ENCODE results near the gene CDHR1. TPM values are rescaled to one million over a fixed set of nuclear protein-coding genes. Genes with fewer than 3 reads are reported as not detected.

Gene CDHR1
- polyA plus RNA-seq, 3 donors, result 0.54 to 0.73 (median 0.73) TPM

DNA sequence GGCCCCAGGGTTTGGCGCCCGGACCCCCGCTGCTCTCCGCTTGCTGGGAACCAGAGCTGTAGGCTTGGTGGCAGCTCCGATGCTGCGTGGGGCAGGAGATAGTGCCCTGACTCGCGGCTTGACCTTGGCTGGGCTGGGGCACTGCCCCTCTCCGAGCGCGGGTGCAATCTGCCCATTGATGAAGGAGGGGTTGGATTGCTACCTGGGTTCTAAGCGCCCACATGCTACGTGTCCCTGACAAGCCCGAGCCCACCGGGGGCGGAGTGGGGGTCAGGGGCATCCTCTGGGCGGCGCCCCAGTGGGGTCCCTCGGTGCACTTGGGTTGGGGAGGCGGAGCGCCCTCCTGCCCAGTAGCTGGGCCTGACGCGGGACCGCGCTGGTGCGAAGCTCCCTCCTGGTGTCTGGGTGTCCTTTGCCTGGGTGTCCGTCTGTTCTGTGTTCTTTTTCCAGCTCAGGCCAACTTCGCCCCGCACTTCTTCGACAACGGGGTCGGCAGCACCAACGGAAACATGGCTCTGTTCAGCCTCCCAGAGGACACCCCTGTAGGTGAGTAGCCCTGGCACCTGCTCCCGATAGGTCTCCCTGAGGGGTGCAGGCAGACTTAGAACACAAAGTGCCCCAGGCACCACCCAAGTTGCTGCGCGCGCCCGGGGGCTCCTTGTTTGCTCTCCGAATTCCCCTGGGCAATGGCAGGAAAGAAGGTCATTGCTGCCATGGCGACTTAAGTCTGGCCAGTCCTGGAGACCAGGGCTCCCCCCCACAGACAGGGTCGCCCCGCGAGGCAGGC is 900 bp downstream of the CDHR1 start:
- no peak for DNase-seq (ENCODE audit: extremely low read depth in 1 of 11, low read depth in 9 of 11, low spot score in 4 of 11)

GRCh38 chr10:84196083-84196482 is 1.7 kb downstream of the CDHR1 start:
- no peak for DNase-seq (ENCODE audit: extremely low read depth in 1 of 11, low read depth in 9 of 11, low spot score in 4 of 11)

DNA sequence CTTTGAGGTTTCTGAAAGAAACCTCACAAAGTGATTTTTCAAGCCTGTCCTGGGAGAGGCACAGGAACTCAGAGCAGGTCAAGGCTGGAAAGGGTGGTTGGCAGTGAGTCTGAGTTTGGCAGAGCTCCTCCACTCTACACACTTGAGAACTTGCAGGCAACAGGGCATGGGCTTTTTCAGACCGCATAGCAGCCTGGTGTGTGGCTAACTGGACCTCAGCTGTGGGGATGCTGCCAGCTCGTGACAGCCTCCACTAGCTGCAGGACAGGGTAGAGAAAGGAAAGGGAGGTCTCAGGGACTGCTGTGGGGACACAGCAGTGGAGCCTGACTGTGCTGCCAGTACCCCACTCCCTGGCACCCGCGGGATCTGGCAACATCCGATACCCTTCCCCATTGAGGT is 2.6 kb downstream of the CDHR1 start:
- no peak for DNase-seq (ENCODE audit: extremely low read depth in 1 of 11, low read depth in 9 of 11, low spot score in 4 of 11)

DNA sequence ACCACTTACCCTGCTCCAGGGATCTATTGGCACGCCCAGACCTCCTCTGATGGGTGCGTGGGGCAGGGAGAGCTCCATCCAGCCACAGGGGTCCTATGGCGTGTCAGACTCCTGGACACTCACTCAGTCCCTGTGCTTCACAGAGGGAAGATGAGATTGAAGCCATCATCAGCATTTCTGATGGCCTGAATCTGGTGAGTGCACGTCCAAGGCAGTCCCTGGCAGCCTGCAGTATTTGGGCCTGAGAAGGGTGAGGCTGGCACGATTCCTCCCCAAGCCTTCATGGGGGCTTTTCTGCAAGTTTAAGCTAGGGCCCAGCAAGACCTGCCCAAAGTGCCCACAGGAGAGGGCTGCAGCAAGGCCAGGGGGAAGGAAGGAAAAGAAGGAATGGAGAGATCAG is 3.3 kb downstream of the CDHR1 start:
- no peak for DNase-seq (ENCODE audit: extremely low read depth in 1 of 11, low read depth in 9 of 11, low spot score in 4 of 11)

- DNase-seq (ENCODE audit: extremely low read depth in 1 of 11, low read depth in 9 of 11, low spot score in 4 of 11), result no peak
These were observed 4.0 kb downstream of the CDHR1 start for GRCh38 chr10:84198206-84198915.

- no peak for DNase-seq (ENCODE audit: extremely low read depth in 1 of 11, low read depth in 9 of 11, low spot score in 4 of 11)
These were observed 6.4 kb downstream of the CDHR1 start for GRCh38 chr10:84200537-84201243.

GRCh38 chr10:84201244-84201606 is 6.9 kb downstream of the CDHR1 start:
- DNase-seq (ENCODE audit: extremely low read depth in 1 of 11, low read depth in 9 of 11, low spot score in 4 of 11), result no peak

GRCh38 chr10:84201682-84202081 is 7.3 kb downstream of the CDHR1 start:
- no peak for DNase-seq (ENCODE audit: extremely low read depth in 1 of 11, low read depth in 9 of 11, low spot score in 4 of 11)

DNA sequence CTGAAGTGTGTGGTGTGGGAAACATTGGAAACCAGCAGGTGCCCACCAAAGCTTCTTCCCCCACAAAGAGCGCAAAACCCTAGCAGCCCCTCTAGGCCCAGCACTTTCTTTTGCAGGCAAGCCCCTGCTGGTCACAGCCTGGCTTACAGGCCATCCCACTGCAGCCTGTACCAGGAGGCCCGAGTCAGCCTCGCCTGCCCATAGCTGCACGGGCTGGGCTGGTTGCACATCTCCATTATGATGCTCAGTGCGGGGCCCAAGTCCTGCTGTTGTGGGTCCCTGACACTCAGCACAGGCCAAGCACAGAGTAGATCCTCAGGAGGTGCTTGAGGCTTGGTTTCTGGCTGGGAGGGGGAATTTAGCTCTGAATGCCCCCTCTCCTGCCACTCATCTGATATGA is 8.0 kb downstream of the CDHR1 start:
- no peak for DNase-seq (ENCODE audit: extremely low read depth in 1 of 11, low read depth in 9 of 11, low spot score in 4 of 11)

- DNase-seq (ENCODE audit: extremely low read depth in 1 of 11, low read depth in 9 of 11, low spot score in 4 of 11), result no peak
These were observed 9.8 kb downstream of the CDHR1 start for GRCh38 chr10:84204122-84204521.

- DNase-seq (ENCODE audit: extremely low read depth in 1 of 11, low read depth in 9 of 11, low spot score in 4 of 11), result no peak
These were observed 10.3 kb downstream of the CDHR1 start for GRCh38 chr10:84204610-84205009.

DNA sequence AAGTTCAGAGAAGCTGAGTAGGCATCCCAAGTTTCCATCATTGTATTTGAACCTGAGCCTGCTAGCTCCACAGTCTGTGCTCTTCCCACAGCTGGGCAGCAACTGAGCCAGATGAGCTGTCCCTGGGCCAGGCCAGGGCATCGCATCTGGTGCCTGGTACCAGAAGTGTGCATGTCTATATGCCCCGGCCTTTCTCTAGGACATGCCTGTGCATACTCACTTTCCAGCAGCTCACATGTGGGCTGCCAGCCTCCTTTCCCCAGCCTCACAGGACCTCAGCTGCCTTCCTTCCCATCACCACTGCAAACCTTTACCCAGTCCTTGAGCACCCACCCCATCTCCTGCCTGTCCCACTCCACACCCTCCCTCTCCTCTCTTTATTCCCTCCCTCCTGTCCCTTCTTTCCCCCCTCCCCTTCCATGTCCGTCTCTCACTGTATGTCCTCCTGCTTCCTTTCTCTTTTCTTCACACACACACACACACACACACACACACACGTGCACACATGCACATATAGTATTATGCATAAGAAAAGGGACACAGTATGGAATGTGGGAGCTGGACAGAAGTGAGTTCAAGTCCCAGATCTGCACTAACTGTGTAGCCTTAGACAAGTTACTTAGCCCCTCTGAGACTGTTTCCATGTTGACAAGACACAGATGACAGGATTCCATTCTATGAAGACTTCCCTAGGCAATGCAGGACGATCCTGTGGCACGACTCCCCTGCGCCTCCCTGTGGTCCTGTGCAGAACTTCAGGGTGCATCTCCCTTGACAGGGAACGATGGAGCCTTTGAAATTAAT is 10.9 kb downstream of the CDHR1 start:
- DNase-seq (ENCODE audit: extremely low read depth in 1 of 11, low read depth in 9 of 11, low spot score in 4 of 11), result peak in 4 of 11 donors; percentile 6 to 19 (median 12)

DNA sequence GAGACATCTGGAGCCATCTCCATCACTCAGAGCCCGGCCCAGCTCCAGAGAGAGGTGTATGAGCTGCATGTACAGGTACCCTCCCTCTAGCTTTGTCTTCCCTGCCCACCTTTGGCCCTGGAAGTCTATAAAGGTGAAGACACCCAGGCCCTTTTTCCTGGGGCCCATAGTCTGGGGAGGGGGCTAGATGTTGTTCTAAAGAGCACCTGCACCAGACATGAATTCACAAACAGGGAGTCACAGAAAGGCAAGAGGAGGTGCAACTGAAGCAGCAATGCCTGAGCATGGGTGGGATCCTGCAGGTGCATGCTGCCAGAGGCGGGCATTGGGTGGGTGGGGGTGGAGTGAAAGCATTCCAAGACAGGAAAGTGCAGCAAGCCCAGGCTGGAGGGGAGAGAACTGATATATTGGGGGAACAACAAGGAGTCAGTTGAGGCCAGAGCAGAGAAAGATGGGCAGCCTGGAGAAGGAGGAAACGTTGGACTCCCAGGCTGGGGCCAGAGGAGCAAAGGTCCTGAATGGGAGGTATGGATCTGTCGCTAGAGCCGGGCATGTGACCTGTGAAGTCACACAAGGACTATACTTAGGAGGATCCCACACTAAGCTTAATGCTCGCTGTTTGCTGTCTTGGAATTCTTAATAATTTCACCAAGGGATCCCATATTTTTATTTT is 11.7 kb downstream of the CDHR1 start:
- DNase-seq (ENCODE audit: extremely low read depth in 1 of 11, low read depth in 9 of 11, low spot score in 4 of 11), result no peak

GRCh38 chr10:84208023-84208422 is 13.7 kb downstream of the CDHR1 start:
- DNase-seq (ENCODE audit: extremely low read depth in 1 of 11, low read depth in 9 of 11, low spot score in 4 of 11), result no peak

DNA sequence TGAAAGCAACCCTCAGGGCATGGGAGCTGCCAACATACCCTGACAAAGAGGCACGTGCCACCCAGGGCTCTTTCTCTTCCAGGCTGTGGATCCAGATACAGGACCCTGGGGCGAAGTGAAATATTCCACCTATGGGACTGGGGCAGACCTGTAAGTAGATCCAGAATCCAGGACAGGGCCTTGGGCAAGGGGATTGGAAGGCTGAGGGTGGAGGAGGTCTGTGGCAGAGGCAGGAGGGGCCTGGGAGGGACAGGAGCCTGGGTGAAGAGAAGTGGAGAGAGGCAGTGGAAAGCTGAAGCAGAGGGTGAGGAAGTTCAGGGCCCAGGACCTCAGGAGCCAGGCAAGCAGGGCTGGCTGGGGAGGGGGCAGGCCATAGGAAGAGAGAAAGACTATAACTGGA is 17.2 kb downstream of the CDHR1 start:
- no peak for DNase-seq (ENCODE audit: extremely low read depth in 1 of 11, low read depth in 9 of 11, low spot score in 4 of 11)

GRCh38 chr10:84212014-84212413 is 17.7 kb downstream of the CDHR1 start:
- no peak for DNase-seq (ENCODE audit: extremely low read depth in 1 of 11, low read depth in 9 of 11, low spot score in 4 of 11)

DNA sequence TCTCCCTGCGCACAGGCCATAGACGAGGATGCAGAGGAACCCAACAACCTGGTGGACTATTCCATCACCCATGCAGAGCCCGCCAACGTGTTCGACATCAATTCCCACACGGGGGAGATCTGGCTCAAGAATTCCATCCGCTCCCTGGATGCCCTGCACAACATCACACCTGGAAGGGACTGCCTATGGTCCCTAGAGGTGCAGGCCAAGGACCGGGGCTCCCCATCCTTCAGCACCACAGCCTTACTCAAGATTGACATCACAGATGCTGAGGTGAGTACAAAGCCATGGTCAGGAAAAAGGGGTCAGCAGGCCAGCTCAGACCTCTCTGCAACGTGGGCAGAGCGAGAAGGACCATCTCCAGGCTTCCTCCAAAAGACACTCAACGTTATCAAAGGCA is 18.7 kb downstream of the CDHR1 start:
- DNase-seq (ENCODE audit: extremely low read depth in 1 of 11, low read depth in 9 of 11, low spot score in 4 of 11), result no peak

- DNase-seq (ENCODE audit: extremely low read depth in 1 of 11, low read depth in 9 of 11, low spot score in 4 of 11), result no peak
These were observed 19.8 kb downstream of the CDHR1 start for GRCh38 chr10:84214046-84214572.
